Measurements from ENCODE around the gene LMO7.

DNA sequence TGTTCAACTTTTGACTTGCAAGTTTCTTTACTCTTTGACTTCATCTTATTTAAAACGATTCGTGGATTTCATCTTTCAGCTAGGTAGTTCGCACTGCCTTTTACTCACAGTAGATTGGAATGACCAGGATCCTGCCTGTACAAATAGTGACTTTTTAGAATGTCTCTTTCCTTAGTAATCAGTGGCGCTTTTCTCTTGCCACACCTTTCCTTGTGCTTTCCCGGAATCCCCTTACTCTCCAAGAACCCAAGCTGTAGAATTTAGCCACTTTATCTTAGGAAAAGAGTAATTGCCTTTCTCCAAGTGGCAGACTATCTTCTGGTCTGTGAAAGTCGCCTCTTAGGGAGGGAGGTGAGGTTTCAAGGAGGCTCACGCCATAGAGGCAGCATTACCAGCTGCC, 123.4 kb downstream of the LMO7 start:
- TF ChIP-seq, protein P1, sequence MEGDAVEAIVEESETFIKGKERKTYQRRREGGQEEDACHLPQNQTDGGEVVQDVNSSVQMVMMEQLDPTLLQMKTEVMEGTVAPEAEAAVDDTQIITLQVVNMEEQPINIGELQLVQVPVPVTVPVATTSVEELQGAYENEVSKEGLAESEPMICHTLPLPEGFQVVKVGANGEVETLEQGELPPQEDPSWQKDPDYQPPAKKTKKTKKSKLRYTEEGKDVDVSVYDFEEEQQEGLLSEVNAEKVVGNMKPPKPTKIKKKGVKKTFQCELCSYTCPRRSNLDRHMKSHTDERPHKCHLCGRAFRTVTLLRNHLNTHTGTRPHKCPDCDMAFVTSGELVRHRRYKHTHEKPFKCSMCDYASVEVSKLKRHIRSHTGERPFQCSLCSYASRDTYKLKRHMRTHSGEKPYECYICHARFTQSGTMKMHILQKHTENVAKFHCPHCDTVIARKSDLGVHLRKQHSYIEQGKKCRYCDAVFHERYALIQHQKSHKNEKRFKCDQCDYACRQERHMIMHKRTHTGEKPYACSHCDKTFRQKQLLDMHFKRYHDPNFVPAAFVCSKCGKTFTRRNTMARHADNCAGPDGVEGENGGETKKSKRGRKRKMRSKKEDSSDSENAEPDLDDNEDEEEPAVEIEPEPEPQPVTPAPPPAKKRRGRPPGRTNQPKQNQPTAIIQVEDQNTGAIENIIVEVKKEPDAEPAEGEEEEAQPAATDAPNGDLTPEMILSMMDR (conservative IDR thresholded peaks at IDR 0.05; ENCODE audit: low read depth, low read length), result no peak
- TF ChIP-seq RFX5 (IDR thresholded peaks at IDR 0.05; ENCODE audit: low read depth, low read length) (no peak), SMC3 (IDR thresholded peaks at IDR 0.05; ENCODE audit: low read depth, low read length) (no peak), FOS (IDR thresholded peaks at IDR 0.05; ENCODE audit: low read depth, low read length) (no peak)
